Tongue (tissue), 2 donors: ENCODE measurements around the gene KIAA1549. TPM values are rescaled to one million over a fixed set of nuclear protein-coding genes. Genes with fewer than 3 reads are reported as not detected.

Source experiments
- DNase-seq: peaks from one replicate; pipeline ENCODE4 v3.0.0-alpha.2; 2015
- total RNA-seq: library from RNA; depleted of rRNA; stranded (reverse); fragments of >200 nt; gene quantifications from one replicate; pipeline ENCODE4 v1.2.3, GENCODE V29; 2014

KIAA1549 gene
- total RNA-seq, 1 donor from 2014 or later = 5.8 TPM

DNA sequence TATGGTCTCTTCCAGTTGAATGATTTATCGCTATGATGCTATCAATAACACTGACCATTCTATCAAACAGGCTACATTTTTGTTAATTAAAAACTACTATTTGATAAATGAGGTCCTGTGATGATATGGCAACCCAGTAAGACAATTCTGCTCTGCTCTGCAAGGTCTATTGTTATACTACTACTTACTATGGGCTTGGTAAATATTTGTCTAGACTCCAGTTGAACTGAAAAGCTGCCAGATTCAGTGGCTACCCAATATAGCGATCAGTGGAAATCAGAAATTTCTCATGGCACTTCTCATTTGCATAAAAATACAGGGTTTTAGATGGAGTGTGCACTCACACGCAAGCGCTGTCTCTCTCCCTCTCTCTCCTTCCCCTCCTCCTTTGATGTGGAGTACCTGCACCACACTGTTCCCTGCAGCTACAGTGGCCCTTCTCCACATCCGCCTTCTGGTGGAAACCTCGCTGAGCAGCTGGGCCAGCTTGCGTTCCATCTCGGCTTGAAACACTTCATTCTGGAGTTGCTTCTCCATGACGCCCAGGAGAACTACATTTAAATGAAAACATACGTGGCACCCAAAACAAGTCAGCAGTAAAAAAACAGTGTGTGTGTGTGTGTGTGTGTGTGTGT lies 77.9 kb downstream of the KIAA1549 start:
- DNase-seq = no peak

DNA sequence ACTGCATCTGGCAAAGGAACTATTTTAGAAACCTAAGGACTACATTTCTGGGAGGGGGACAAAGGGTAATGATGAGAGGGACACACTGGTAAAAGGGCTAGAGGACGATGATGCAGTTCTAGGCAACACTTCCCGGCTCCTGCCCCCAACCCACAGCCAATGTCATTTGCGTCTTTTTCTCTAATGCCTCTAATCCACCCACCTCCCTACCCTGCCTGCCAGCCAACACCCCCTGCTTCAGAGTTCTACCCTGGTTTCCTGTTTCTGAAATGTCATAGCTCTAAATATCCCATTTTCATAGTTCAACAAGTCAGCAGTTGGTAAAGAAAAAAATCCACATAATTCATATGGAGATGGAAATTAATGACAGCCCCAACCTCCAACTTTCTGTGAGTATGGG lies 79.0 kb downstream of the KIAA1549 start:
- no peak for DNase-seq

GRCh38 chr7:138900035-138900828 lies 81.0 kb downstream of the KIAA1549 start:
- peak; percentile 91 for DNase-seq

DNA sequence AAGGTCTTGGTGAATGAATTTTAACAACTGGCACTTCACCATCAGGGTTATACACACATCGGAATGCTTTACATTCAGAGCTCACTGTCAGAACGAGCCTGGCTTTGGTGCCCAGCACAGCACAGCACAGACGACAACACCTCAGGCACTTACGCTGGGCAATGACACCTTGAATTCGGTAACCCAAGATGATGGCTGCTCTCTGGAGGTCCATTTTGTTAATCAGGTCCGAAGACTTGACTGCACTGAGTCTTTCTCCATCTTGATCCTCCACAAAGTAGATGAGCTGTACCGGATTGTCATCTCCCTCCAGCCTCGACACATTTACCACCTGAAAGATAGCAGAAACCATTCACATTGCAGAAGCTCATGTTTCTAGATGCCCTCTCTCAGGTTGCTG lies 82.4 kb downstream of the KIAA1549 start:
- no peak for DNase-seq

GRCh38 chr7:138898255-138898654 lies 82.9 kb downstream of the KIAA1549 start:
- no peak for DNase-seq

GRCh38 chr7:138895679-138896078 lies 85.5 kb downstream of the KIAA1549 start:
- peak; percentile 61 for DNase-seq

GRCh38 chr7:138893258-138893657 lies 87.9 kb downstream of the KIAA1549 start:
- DNase-seq = no peak

DNA sequence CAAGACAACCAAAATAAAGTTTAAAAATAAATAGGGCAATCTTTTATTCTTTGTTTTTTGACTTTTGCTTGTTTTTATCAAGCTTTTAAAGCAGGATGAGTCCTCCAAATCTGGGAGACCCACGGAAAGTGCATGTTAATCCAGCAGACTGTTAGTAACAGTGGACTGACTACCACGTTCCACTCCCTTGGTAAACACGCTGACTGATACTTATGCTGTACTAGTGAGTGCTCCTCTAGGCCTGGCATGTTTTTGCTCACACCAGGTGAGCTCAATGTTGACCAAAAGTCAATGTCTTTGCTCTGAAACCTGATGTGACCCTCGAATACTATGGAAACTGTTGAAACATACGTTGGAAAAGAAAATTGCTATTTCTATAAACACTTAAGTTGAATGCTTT lies 88.4 kb downstream of the KIAA1549 start:
- DNase-seq = no peak

GRCh38 chr7:138892006-138892630 lies 89.1 kb downstream of the KIAA1549 start:
- no peak for DNase-seq

DNA sequence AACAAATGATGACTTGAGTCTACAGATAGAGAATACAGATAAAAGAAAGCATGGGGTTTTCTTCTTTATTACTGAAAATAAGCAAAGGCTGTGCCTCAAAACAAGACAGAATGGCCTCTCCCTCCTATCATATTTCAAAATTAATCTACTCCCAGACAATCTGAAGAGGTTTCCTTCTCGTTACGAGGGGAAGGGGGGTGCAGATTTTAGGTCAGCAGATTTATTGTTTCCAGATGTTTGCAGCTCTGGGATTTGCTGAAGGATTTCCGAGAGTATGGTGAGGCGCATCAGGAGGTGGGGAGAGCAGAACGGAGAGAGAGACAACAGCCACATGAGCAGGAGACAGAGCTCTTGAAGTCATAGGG lies 89.8 kb downstream of the KIAA1549 start:
- DNase-seq = peak; percentile 73

GRCh38 chr7:138890499-138891445 lies 90.4 kb downstream of the KIAA1549 start:
- DNase-seq = peak; percentile 69

- DNase-seq = no peak
Measured at GRCh38 chr7:138889582-138890498, 91.3 kb downstream of the KIAA1549 start.

DNA sequence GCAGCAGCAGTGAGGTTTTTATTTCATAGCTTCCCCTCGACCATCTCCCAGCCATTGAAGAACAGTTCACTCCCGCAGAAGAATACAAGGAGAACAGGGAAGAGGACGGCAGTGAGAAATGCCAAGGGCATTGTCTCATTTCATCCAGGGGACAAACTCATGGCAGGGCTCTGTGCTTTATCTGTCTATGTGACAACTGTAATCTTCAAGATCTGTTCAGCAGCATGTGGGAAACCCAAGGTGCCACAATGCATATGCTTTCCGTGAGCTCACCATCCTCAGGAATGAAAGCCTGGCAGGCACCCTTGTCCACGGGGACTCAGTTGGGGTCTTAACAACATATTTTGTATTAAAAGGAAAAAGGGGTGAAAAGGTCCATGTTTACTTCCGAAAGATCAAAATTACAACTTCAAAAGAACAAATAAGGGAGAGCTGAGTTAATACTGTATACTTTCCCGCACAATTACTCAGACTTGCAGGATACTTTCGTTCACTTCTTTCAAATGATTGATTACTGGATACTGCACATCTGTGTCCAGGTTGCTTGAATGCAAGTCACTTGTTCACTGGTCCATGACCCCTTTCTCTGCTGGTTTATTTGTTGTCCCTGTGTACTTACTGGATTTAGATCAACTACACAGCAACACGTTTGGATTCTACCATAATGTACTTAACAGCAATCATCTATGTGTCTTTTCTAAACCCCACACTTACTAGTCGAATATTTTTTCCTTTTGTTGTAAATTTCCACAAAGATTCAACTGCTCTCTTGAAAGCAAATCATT lies 93.1 kb downstream of the KIAA1549 start:
- no peak for DNase-seq

DNA sequence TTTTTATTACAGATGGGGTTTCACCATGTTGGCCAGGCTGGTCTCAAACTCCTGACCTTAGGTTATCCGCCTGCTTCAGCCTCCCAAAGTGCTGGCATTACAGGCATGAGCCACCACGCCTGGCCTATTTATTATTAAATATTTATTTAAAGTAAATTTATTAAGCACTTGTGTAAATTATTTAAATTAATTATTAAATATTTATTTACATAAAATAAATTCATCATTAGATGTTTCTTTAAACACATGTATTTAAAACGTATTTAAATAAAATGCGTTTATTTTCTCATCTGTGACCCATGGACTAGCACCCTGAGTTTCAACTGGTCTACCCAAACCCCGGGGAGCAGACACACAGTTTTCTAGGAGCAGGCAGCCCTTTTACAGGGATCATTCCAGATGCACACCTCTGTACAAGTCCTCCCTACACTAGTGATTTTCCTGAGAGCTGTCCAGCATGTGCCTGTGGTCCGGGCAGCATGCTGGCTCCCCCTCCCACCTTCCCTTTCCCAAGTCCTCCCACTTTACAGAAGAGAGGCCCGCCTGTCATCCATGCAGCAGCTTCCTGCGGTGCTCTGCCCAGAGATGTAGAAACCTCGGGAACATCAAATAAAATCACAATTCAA lies 94.0 kb downstream of the KIAA1549 start:
- peak; percentile 35 for DNase-seq

DNA sequence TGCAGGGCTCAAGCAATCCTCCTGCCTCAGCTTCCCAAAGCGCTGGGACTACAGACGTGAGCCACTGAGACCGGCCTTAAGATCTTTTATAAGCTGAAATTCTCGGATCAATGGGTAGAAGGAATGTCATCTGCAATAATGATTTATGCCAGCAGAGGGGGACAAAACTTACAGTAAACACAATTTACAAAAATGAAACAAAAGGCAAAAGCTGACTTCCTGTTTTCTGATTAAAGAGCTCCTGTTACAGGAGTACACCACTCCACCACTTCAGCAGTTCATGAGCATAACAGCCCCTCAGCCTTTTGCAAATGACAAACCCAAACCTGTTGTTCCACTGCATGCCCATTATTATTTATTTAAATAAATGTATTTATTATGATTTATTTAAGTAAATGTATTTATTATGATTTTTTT lies 94.7 kb downstream of the KIAA1549 start:
- DNase-seq = peak; percentile 80

GRCh38 chr7:138885383-138886147 lies 95.6 kb downstream of the KIAA1549 start:
- DNase-seq = no peak

DNA sequence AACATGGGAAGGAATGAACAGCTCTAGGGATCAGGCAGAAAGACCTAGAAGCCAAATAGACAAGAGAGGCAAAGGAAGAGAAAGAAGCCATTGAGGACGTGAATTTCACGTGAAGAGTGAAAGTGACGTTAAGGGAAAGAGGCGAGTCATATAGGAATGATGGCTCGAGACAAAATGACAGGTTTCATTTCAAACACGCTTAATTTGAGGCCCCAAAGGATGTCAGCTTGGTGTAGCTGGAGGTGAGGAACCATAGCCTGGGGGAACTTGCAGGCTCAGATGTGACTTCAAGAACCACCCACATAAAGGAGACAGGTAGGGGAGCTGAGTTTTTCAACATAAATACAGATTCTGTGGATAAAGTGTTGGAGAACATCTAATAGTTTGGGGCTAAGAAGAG lies 98.9 kb downstream of the KIAA1549 start:
- DNase-seq = no peak

GRCh38 chr7:138881579-138882188 lies 99.5 kb downstream of the KIAA1549 start:
- no peak for DNase-seq
